ENCODE results near the gene CD48.

DNA sequence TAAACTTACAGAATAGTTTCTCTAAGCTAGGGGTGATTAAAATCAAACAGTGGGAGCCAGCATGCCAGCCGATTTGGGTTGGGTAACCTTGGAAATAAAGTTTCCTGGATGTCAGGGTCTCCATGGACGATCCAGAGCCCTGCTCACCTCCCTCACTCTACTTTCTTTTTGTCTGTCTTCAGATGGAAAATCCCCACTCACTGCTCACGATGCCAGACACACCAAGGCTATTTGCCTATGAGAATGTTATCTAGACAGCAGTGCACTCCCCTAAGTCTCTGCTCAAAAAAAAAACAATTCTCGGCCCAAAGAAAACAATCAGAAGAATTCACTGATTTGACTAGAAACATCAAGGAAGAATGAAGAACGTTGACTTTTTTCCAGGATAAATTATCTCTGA is 41.3 kb upstream of the CD48 start:
- TF ChIP-seq, protein P1, sequence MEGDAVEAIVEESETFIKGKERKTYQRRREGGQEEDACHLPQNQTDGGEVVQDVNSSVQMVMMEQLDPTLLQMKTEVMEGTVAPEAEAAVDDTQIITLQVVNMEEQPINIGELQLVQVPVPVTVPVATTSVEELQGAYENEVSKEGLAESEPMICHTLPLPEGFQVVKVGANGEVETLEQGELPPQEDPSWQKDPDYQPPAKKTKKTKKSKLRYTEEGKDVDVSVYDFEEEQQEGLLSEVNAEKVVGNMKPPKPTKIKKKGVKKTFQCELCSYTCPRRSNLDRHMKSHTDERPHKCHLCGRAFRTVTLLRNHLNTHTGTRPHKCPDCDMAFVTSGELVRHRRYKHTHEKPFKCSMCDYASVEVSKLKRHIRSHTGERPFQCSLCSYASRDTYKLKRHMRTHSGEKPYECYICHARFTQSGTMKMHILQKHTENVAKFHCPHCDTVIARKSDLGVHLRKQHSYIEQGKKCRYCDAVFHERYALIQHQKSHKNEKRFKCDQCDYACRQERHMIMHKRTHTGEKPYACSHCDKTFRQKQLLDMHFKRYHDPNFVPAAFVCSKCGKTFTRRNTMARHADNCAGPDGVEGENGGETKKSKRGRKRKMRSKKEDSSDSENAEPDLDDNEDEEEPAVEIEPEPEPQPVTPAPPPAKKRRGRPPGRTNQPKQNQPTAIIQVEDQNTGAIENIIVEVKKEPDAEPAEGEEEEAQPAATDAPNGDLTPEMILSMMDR (IDR thresholded peaks at IDR 0.05; ENCODE audit: poor library complexity), result no peak
- no peak for TF ChIP-seq EZH2 (IDR thresholded peaks at IDR 0.05; ENCODE audit: borderline replicate concordance)
- no peak for TF ChIP-seq EZH2phosphoT487 (IDR thresholded peaks at IDR 0.05; ENCODE audit: low read depth, severe bottlenecking, unreplicated experiment)
